HEK293 (cell line): ENCODE data around the gene ZNF483.
"Not testable (repeated sequence)": the region's sequence is repeated elsewhere in the genome, so short reads cannot be mapped to it uniquely, and the experiment has no call there.

ENCODE experiments used
- CTCF ChIA-PET: fragments of 350-600 bp; formaldehyde crosslinking; extraction: SDS; loops from one replicate; lab custom pipeline; 2021; ENCODE audit warnings: antibody characterized with exemption; lab: Yijun Ruan, JAX
- POLR2A ChIA-PET: fragments of 300-600 bp; formaldehyde crosslinking; extraction: SDS; loops from one replicate; lab custom pipeline; 2020; ENCODE audit warnings: antibody characterized with exemption, inconsistent platforms; lab: Yijun Ruan, JAX
- H3K27ac ChIP-seq: fragments of 200-500 bp; sonication (Bioruptor generic); 2 replicates; pipeline ENCODE4 v1.5.1; 2014; ENCODE audit warnings: low read depth, low read length, control low read depth, inconsistent platforms; ENCODE audit errors: extremely low read depth
- H3K36me3 ChIP-seq, 2 experiments: fragments of 200-500 bp in 1 of 2; sonication (Bioruptor generic) in 1 of 2; 1 replicate in 1 of 2; 2 replicates in 1 of 2; pipeline ENCODE4 v1.5.1; 2014 to 2017; ENCODE audit warnings: inconsistent platforms in 2 of 2, low read length in 2 of 2; ENCODE audit not compliant: control insufficient read depth in 2 of 2, insufficient read depth in 1 of 2
- H3K4me1 ChIP-seq: fragments of 200-500 bp; sonication (Bioruptor generic); 2 replicates; pipeline ENCODE4 v1.5.1; 2014; ENCODE audit warnings: mild to moderate bottlenecking, low read length, inconsistent platforms; ENCODE audit not compliant: control insufficient read depth, insufficient read depth
- H3K4me3 ChIP-seq: 2 replicates; pipeline ENCODE4 v1.5.1; 2011; ENCODE audit warnings: low read depth, mild to moderate bottlenecking, control low read depth, low read length, moderate library complexity
- H3K9me3 ChIP-seq: fragments of 200-500 bp; sonication (Bioruptor generic); 2 replicates; pipeline ENCODE4 v1.5.1; 2014; ENCODE audit warnings: low read depth, low read length, inconsistent platforms; ENCODE audit not compliant: control insufficient read depth, insufficient read depth
- BCL11A ChIP-seq: fragments of 450-650 bp; formaldehyde crosslinking; IDR thresholded peaks from 2 replicates; pipeline ENCODE4 v1.5.1; 2016; ENCODE audit warnings: low read depth, missing biosample characterization, missing genetic modification characterization
- FEZF1 ChIP-seq: fragments of 450-650 bp; formaldehyde crosslinking; IDR thresholded peaks from 2 replicates; pipeline ENCODE4 v1.5.1; 2016; ENCODE audit warnings: missing biosample characterization, missing genetic modification characterization
- PBX3 ChIP-seq: sonication (generic); formaldehyde crosslinking; IDR thresholded peaks from 2 replicates; pipeline ENCODE4 v1.8.1; 2022; ENCODE audit warnings: mild to moderate bottlenecking, moderate library complexity, missing genetic modification reagents
- PRDM6 ChIP-seq: fragments of 450-650 bp; formaldehyde crosslinking; IDR thresholded peaks from 2 replicates; pipeline ENCODE4 v1.5.1; 2017; ENCODE audit warnings: missing biosample characterization, missing genetic modification characterization
- SALL2 ChIP-seq: fragments of 450-650 bp; formaldehyde crosslinking; IDR thresholded peaks from 2 replicates; pipeline ENCODE4 v1.5.0; 2017; ENCODE audit warnings: missing biosample characterization, mild to moderate bottlenecking, missing genetic modification characterization, borderline replicate concordance
- TRIM28 ChIP-seq: IDR thresholded peaks from 2 replicates; pipeline ENCODE4 v1.6.1; 2011; ENCODE audit warnings: low read length, control low read depth, borderline replicate concordance
- ZBTB49 ChIP-seq: fragments of 450-650 bp; formaldehyde crosslinking; IDR thresholded peaks from 2 replicates; pipeline ENCODE4 v1.5.1; 2016; ENCODE audit warnings: missing biosample characterization, missing genetic modification characterization, low read depth
- ZNF138 ChIP-seq: fragments of 450-650 bp; formaldehyde crosslinking; IDR thresholded peaks from 2 replicates; pipeline ENCODE4 v1.5.1; 2016; ENCODE audit warnings: missing biosample characterization, missing genetic modification characterization, borderline replicate concordance
- ZNF354C ChIP-seq: fragments of 450-650 bp; formaldehyde crosslinking; IDR thresholded peaks from 2 replicates; pipeline ENCODE4 v1.5.1; 2016; ENCODE audit warnings: missing biosample characterization, missing genetic modification characterization, low read depth, borderline replicate concordance
- ZNF391 ChIP-seq: fragments of 450-650 bp; formaldehyde crosslinking; IDR thresholded peaks from 2 replicates; pipeline ENCODE4 v1.5.1; 2016; ENCODE audit warnings: low read depth, missing biosample characterization, missing genetic modification characterization, borderline replicate concordance
- ZNF529 ChIP-seq: fragments of 450-650 bp; formaldehyde crosslinking; IDR thresholded peaks from 2 replicates; pipeline ENCODE4 v1.5.1; 2017; ENCODE audit warnings: missing genetic modification characterization, missing biosample characterization; ENCODE audit not compliant: insufficient replicate concordance
- ZNF544 ChIP-seq: fragments of 450-650 bp; formaldehyde crosslinking; IDR thresholded peaks from 2 replicates; pipeline ENCODE4 v1.5.0; 2017; ENCODE audit warnings: missing biosample characterization, missing genetic modification characterization
- ZNF555 ChIP-seq: fragments of 450-650 bp; formaldehyde crosslinking; conservative IDR thresholded peaks from 2 replicates; pipeline ENCODE4 v1.5.1; 2017; ENCODE audit warnings: missing biosample characterization, mild to moderate bottlenecking, missing genetic modification characterization, inconsistent platforms
- ZNF596 ChIP-seq: fragments of 450-650 bp; IDR thresholded peaks from 2 replicates; pipeline ENCODE4 v1.5.0; 2018; ENCODE audit warnings: missing biosample characterization, mild to moderate bottlenecking, missing genetic modification characterization, moderate library complexity
- ZNF660 ChIP-seq: fragments of 450-650 bp; IDR thresholded peaks from 2 replicates; pipeline ENCODE4 v1.5.1; 2018; ENCODE audit warnings: missing biosample characterization, mild to moderate bottlenecking, missing genetic modification characterization
- ZNF830 ChIP-seq: fragments of 450-650 bp; IDR thresholded peaks from 2 replicates; pipeline ENCODE4 v1.5.0; 2018; ENCODE audit warnings: missing biosample characterization, missing genetic modification characterization, low read depth, mild to moderate bottlenecking, moderate library complexity
- TF ChIP-seq, protein P1 (sequence below): fragments of 450-650 bp; formaldehyde crosslinking; IDR thresholded peaks from 2 replicates; pipeline ENCODE4 v1.5.1; 2016; ENCODE audit warnings: missing biosample characterization, missing genetic modification characterization

Gene ZNF483

GRCh38 chr9:111561165-111561719, 36.3 kb downstream of the ZNF483 start:
- ChIA-PET POLR2A (no interaction called here), CTCF (interaction anchor here (0.6 to 1.2 kb wide), 2 partner anchors 14 to 1748 kb away, joined by 4 read pairs; no protein-coding TSS in a partner anchor)
- no peak overlapping the region for H3K27ac ChIP-seq
- no peaks in the 10 kb centered on the region for H3K9me3 ChIP-seq
- peaks cover 0 to 24% of the 10 kb centered on the region in 2 experiments; a peak in 2 of 3 replicates for H3K36me3 ChIP-seq
- TF ChIP-seq ZNF596 (peak; percentile 84), ZNF391 (tag by site-specific recombination) (no peak)
- no peaks in the 10 kb centered on the region for H3K4me1 ChIP-seq
- no peak overlapping the region for H3K4me3 ChIP-seq

DNA sequence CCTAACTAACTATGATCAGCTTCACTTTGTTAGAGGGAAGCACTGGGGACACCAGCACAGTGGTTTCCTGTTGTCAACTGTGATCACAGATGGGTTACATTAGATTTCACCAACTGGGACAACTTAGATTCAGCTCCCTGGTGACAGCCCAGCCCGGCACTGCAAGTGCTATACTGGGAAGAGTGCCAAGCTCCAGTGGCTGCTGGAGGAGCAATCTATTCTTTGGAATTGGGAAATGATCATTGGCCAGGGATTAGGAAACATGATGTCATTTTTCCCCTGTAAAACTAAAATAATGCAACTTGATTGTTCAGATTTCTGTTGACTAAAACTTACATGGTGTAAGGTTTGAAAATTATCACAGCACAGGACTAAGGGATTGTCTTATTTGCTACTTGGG, 41.3 kb downstream of the ZNF483 start:
- POLR2A ChIA-PET, result no interaction called here
- no peak overlapping the region for H3K27ac ChIP-seq
- peaks cover 5 to 55% of the 10 kb centered on the region in 2 experiments; a peak in 2 of 3 replicates for H3K36me3 ChIP-seq
- no peaks in the 10 kb centered on the region for H3K9me3 ChIP-seq
- H3K4me3 ChIP-seq, result no peak overlapping the region
- TF ChIP-seq FEZF1 (tag by site-specific recombination) (peak; percentile 24; the same call in 1 of the 2 replicates), ZNF354C (tag by site-specific recombination) (no peak)
- H3K4me1 ChIP-seq, result no peaks in the 10 kb centered on the region
- CTCF ChIA-PET, result no interaction called here

DNA sequence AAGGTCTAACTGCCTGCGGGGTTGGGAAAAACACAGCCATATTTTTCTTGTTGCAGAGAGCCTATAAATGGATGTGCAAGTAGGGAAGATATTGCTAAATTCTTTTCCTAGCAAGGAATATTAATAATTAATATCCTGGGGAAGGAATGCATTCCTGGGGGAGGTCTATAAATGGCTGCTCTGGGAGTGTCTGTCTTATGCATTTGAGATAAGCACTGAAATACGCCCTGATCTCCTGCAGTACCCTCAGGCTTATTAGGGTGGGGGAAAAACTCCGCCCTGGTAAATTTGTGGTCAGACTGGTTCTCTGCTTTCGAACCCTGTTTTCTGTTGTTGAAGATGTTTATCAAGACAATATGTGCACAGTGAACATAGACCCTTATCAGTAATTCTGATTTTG, 43.1 kb downstream of the ZNF483 start:
- CTCF ChIA-PET, result interaction anchor here (0.6 kb wide), 1 partner anchor 519 kb away, joined by 3 read pairs; no protein-coding TSS in a partner anchor
- not testable (repeated sequence) for H3K9me3 ChIP-seq
- TF ChIP-seq ZNF529 (tag by site-specific recombination), result peak; percentile 5
- TF ChIP-seq, all 188 proteins: peak for 1; not testable (repeated sequence) for 187
- peaks cover 8 to 60% of the 10 kb centered on the region in 2 experiments; a peak in 2 of 3 replicates for H3K36me3 ChIP-seq
- H3K27ac ChIP-seq, H3K4me1 ChIP-seq, POLR2A ChIA-PET, H3K4me3 ChIP-seq: not testable (repeated sequence)

GRCh38 chr9:111572950-111573604, 48.1 kb downstream of the ZNF483 start:
- CTCF ChIA-PET, result interaction anchor here (0.6 to 0.9 kb wide), 2 partner anchors 25 to 135 kb away, joined by 3 read pairs; no protein-coding TSS in a partner anchor
- Histone ChIP-seq H3K9me3 (no peaks in the 10 kb centered on the region), H3K4me3 (no peak overlapping the region), H3K36me3 (peaks cover 12 to 55% of the 10 kb centered on the region in 2 experiments), H3K27ac (no peak overlapping the region), H3K4me1 (peaks cover 3% of the 10 kb centered on the region; the same call in 1 of the 2 replicates)
- POLR2A ChIA-PET, result interaction anchor here (0.8 to 1.0 kb wide), 3 partner anchors 47 to 58 kb away, joined by 3 to 6 read pairs (median 3); partner anchors contain the start of genes DNAJC25 and ZNF483
- TF ChIP-seq, protein P1, sequence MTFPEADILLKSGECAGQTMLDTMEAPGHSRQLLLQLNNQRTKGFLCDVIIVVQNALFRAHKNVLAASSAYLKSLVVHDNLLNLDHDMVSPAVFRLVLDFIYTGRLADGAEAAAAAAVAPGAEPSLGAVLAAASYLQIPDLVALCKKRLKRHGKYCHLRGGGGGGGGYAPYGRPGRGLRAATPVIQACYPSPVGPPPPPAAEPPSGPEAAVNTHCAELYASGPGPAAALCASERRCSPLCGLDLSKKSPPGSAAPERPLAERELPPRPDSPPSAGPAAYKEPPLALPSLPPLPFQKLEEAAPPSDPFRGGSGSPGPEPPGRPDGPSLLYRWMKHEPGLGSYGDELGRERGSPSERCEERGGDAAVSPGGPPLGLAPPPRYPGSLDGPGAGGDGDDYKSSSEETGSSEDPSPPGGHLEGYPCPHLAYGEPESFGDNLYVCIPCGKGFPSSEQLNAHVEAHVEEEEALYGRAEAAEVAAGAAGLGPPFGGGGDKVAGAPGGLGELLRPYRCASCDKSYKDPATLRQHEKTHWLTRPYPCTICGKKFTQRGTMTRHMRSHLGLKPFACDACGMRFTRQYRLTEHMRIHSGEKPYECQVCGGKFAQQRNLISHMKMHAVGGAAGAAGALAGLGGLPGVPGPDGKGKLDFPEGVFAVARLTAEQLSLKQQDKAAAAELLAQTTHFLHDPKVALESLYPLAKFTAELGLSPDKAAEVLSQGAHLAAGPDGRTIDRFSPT (tag by site-specific recombination), result 0 out of 2 replicates have a peak, but pooled peaks have one; percentile 18
- no peak for TF ChIP-seq SALL2 (tag by site-specific recombination)
- no peak for TF ChIP-seq ZNF544 (tag by site-specific recombination)
- no peak for TF ChIP-seq TRIM28
- TF ChIP-seq ZNF555 (tag by site-specific recombination), result no peak
- TF ChIP-seq ZNF660, result 0 out of 2 replicates have a peak, but pooled peaks have one; percentile 27
- TF ChIP-seq ZNF830 (tag by site-specific recombination), result no peak
- no peak for TF ChIP-seq ZBTB49
- no peak for TF ChIP-seq BCL11A (tag by site-specific recombination)
- TF ChIP-seq PRDM6 (tag by site-specific recombination), result peak; percentile 72
- TF ChIP-seq PBX3 (CRISPR knock-in tag), result no peak
- TF ChIP-seq ZNF138 (tag by site-specific recombination), result no peak
